KMS-11 (cell line): ENCODE data around the gene LRRC63.
A peak's percentile ranks its signal among the peaks of the same experiment; 100 is the strongest.
"Not testable (repeated sequence)": the region's sequence is repeated elsewhere in the genome, so short reads cannot be mapped to it uniquely, and the experiment has no call there.

Source experiments
- H2AFZ ChIP-seq: fragments of 200-600 bp; sonication (generic); 2 replicates; pipeline ENCODE4 v1.6.1; 2016; ENCODE audit warnings: antibody characterized with exemption, mixed run types, low read depth
- H3K27ac ChIP-seq: fragments of 200-600 bp; sonication (generic); 2 replicates; pipeline ENCODE4 v1.6.1; 2016; ENCODE audit warnings: mild to moderate bottlenecking, mixed run types
- H3K27me3 ChIP-seq: fragments of 200-600 bp; sonication (generic); 2 replicates; pipeline ENCODE4 v1.6.1; 2017; ENCODE audit warnings: mild to moderate bottlenecking, low read depth, mixed run types, moderate library complexity; ENCODE audit not compliant: insufficient read depth
- H3K36me3 ChIP-seq: fragments of 200-600 bp; sonication (generic); 2 replicates; pipeline ENCODE4 v1.6.1; 2017; ENCODE audit warnings: mild to moderate bottlenecking, mixed run types; ENCODE audit not compliant: insufficient read depth
- H3K4me1 ChIP-seq: fragments of 200-600 bp; sonication (generic); 2 replicates; pipeline ENCODE4 v1.6.1; 2016; ENCODE audit warnings: mild to moderate bottlenecking, low read depth, mixed run types; ENCODE audit not compliant: poor library complexity, severe bottlenecking
- H3K4me2 ChIP-seq: fragments of 200-600 bp; sonication (generic); 2 replicates; pipeline ENCODE4 v1.7.0; 2016; ENCODE audit warnings: mild to moderate bottlenecking, mixed run types
- H3K4me3 ChIP-seq: fragments of 200-600 bp; sonication (generic); IDR thresholded peaks from 2 replicates; pipeline ENCODE4 v1.6.1; 2017; ENCODE audit warnings: low read depth, low read length, mixed read lengths; ENCODE audit not compliant: insufficient read depth
- H3K79me2 ChIP-seq: fragments of 200-600 bp; sonication (generic); 2 replicates; pipeline ENCODE4 v1.6.1; 2016; ENCODE audit warnings: low read depth, mixed run types; ENCODE audit not compliant: insufficient read depth
- H3K9ac ChIP-seq: fragments of 200-600 bp; sonication (generic); 2 replicates; pipeline ENCODE4 v1.6.1; 2016; ENCODE audit warnings: mild to moderate bottlenecking, mixed run types
- H4K20me1 ChIP-seq: fragments of 200-600 bp; sonication (generic); 2 replicates; pipeline ENCODE4 v1.6.1; 2016; ENCODE audit warnings: mild to moderate bottlenecking, mixed run types; ENCODE audit not compliant: insufficient read depth
- CTCF ChIP-seq: fragments of 200-600 bp; sonication (generic); conservative IDR thresholded peaks from 2 replicates; pipeline ENCODE4 v1.6.1; 2017; ENCODE audit warnings: low read depth, mild to moderate bottlenecking, antibody characterized with exemption, low read length, moderate library complexity, mixed read lengths

Gene LRRC63

GRCh38 chr13:46213242-46213641 is 1.5 kb downstream of the LRRC63 start:
- no peaks in the 10 kb centered on the region for H3K27me3 ChIP-seq
- H3K79me2 ChIP-seq: no peaks in the 10 kb centered on the region
- H3K4me2 ChIP-seq: no peak overlapping the region
- no peak overlapping the region for H2AFZ ChIP-seq
- no peaks in the 10 kb centered on the region for H3K36me3 ChIP-seq
- no peak overlapping the region for H3K9ac ChIP-seq
- H3K27ac ChIP-seq: no peak overlapping the region
- H3K4me3 ChIP-seq: no peak overlapping the region
- H3K4me1 ChIP-seq: peaks cover 16% of the 10 kb centered on the region
- no peaks in the 10 kb centered on the region for H4K20me1 ChIP-seq
- TF ChIP-seq CTCF: no peak

GRCh38 chr13:46214741-46215140 is 3.0 kb downstream of the LRRC63 start:
- not testable (repeated sequence) for H3K79me2 ChIP-seq, H3K4me3 ChIP-seq, H3K27ac ChIP-seq, H3K36me3 ChIP-seq, H3K4me2 ChIP-seq, H3K27me3 ChIP-seq, H2AFZ ChIP-seq, H4K20me1 ChIP-seq, H3K9ac ChIP-seq
- peaks cover 18% of the 10 kb centered on the region for H3K4me1 ChIP-seq

GRCh38 chr13:46220234-46220633 is 8.5 kb downstream of the LRRC63 start:
- not testable (repeated sequence) for H3K9ac ChIP-seq, H3K4me3 ChIP-seq, H4K20me1 ChIP-seq, H3K27ac ChIP-seq, H3K27me3 ChIP-seq, H3K79me2 ChIP-seq, H3K36me3 ChIP-seq
- H2AFZ ChIP-seq: peak overlapping the region; percentile 18; the same call in 1 of the 2 replicates
- H3K4me2 ChIP-seq: peak overlapping the region; percentile 17; the same call in 1 of the 2 replicates
- H3K4me1 ChIP-seq: peaks cover 11% of the 10 kb centered on the region

DNA sequence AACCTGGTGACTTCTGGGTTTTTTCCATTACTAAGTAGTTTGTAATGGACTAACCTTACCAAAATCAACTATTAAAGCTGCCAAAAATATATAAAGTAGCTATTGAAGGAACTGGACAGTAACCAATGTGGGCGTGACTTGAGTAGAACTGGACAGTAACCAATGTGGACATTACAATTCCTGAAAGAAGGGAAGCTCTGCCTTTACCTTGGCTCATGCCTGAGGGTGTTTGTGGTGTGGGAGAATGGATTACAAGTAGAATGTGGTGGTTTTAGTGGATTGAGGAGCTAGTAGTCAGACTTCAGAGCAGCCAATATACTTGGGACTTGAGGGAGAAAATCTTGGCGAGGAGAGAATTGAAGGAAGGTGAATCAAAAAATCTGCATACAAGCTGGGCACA is 17.5 kb downstream of the LRRC63 start:
- H4K20me1 ChIP-seq: no peaks in the 10 kb centered on the region
- no peaks in the 10 kb centered on the region for H3K4me1 ChIP-seq
- no peak overlapping the region for H2AFZ ChIP-seq
- no peak overlapping the region for H3K9ac ChIP-seq
- no peaks in the 10 kb centered on the region for H3K36me3 ChIP-seq
- TF ChIP-seq CTCF: no peak
- no peak overlapping the region for H3K4me2 ChIP-seq
- no peaks in the 10 kb centered on the region for H3K27me3 ChIP-seq
- H3K4me3 ChIP-seq: no peak overlapping the region
- H3K27ac ChIP-seq: no peak overlapping the region
- no peaks in the 10 kb centered on the region for H3K79me2 ChIP-seq

- H3K36me3 ChIP-seq: no peaks in the 10 kb centered on the region
- H3K9ac ChIP-seq: no peak overlapping the region
- no peak overlapping the region for H3K4me3 ChIP-seq
- H3K27ac ChIP-seq: no peak overlapping the region
- no peak overlapping the region for H2AFZ ChIP-seq
- no peaks in the 10 kb centered on the region for H3K79me2 ChIP-seq
- no peak for TF ChIP-seq CTCF
- no peaks in the 10 kb centered on the region for H3K27me3 ChIP-seq
- no peaks in the 10 kb centered on the region for H4K20me1 ChIP-seq
- H3K4me2 ChIP-seq: no peak overlapping the region
- no peaks in the 10 kb centered on the region for H3K4me1 ChIP-seq
These were observed 20.6 kb downstream of the LRRC63 start for GRCh38 chr13:46232281-46232680.
